OCI-LY1 (cell line): ENCODE results near the gene DNM2.

Source experiments
- H2AFZ ChIP-seq: fragments of 200-600 bp; sonication (generic), shearing (Covaris generic); 2 replicates; pipeline ENCODE4 v1.6.0; 2014; ENCODE audit warnings: antibody characterized with exemption, mild to moderate bottlenecking, low read length
- H3F3A ChIP-seq: fragments of 200-600 bp; sonication (generic), shearing (Covaris generic); 2 replicates; pipeline ENCODE4 v1.6.0; 2014; ENCODE audit warnings: mild to moderate bottlenecking, antibody characterized with exemption, low read length, moderate library complexity; ENCODE audit not compliant: insufficient read depth
- H3K27ac ChIP-seq: fragments of 200-600 bp; sonication (generic); 2 replicates; pipeline ENCODE4 v1.5.1; 2014; ENCODE audit warnings: low read length, mixed run types, mild to moderate bottlenecking, low read depth; ENCODE audit not compliant: poor library complexity, severe bottlenecking
- H3K27me3 ChIP-seq: fragments of 200-600 bp; sonication (generic); 2 replicates; pipeline ENCODE4 v1.6.0; 2014; ENCODE audit warnings: antibody characterized with exemption, mild to moderate bottlenecking, low read length, moderate library complexity; ENCODE audit not compliant: insufficient read depth
- H3K36me3 ChIP-seq: fragments of 200-600 bp; sonication (generic); 2 replicates; pipeline ENCODE4 v1.6.1; 2014; ENCODE audit warnings: mild to moderate bottlenecking, antibody characterized with exemption, low read length, moderate library complexity, mixed read lengths; ENCODE audit not compliant: insufficient read depth
- H3K4me1 ChIP-seq: fragments of 200-600 bp; sonication (generic); 2 replicates; pipeline ENCODE4 v1.5.1; 2014; ENCODE audit warnings: mild to moderate bottlenecking, low read length, moderate library complexity; ENCODE audit not compliant: insufficient read depth, severe bottlenecking
- H3K4me2 ChIP-seq: fragments of 200-600 bp; sonication (generic), shearing (Covaris generic); 2 replicates; pipeline ENCODE4 v1.6.1; 2014; ENCODE audit warnings: low read length
- H3K4me3 ChIP-seq: fragments of 200-600 bp; sonication (generic); 2 replicates; pipeline ENCODE4 v1.5.1; 2014; ENCODE audit warnings: low read length, low read depth, mild to moderate bottlenecking, mixed read lengths; ENCODE audit not compliant: poor library complexity, severe bottlenecking
- H3K79me2 ChIP-seq: fragments of 200-600 bp; shearing (Covaris generic); 2 replicates; pipeline ENCODE4 v1.6.1; 2016; ENCODE audit warnings: mixed run types, low read length, mixed read lengths; ENCODE audit not compliant: insufficient read depth
- H3K9ac ChIP-seq: fragments of 200-600 bp; sonication (generic), shearing (Covaris generic); 2 replicates; pipeline ENCODE4 v1.6.1; 2014; ENCODE audit warnings: mild to moderate bottlenecking, low read length, mixed read lengths
- H3K9me2 ChIP-seq: fragments of 200-600 bp; sonication (generic), shearing (Covaris generic); 2 replicates; pipeline ENCODE4 v1.6.1; 2014; ENCODE audit warnings: low read depth, mild to moderate bottlenecking, low read length, mixed read lengths
- H3K9me3 ChIP-seq: fragments of 200-600 bp; shearing (Covaris generic); 2 replicates; pipeline ENCODE4 v1.6.1; 2014; ENCODE audit warnings: low read length, mixed read lengths
- H4K20me1 ChIP-seq: fragments of 200-600 bp; sonication (generic), shearing (Covaris generic); 2 replicates; pipeline ENCODE4 v1.6.0; 2016; ENCODE audit warnings: mild to moderate bottlenecking, low read length; ENCODE audit not compliant: insufficient read depth
- EZH2 ChIP-seq: fragments of 200-600 bp; sonication (generic), shearing (Covaris generic); IDR thresholded peaks from 2 replicates; pipeline ENCODE4 v1.8.0; 2017; ENCODE audit warnings: borderline replicate concordance, mixed run types, mild to moderate bottlenecking, antibody characterized with exemption, low read length, moderate library complexity, mixed read lengths
- TF ChIP-seq, protein P1 (sequence below): fragments of 200-600 bp; sonication (generic), shearing (Covaris generic); IDR thresholded peaks from 2 replicates; pipeline ENCODE4 v1.5.1; 2017; ENCODE audit warnings: mild to moderate bottlenecking, antibody characterized with exemption, low read length, moderate library complexity, mixed read lengths

DNM2 gene

GRCh38 chr19:10678813-10679212 is 39.1 kb upstream of the DNM2 start:
- Histone ChIP-seq H3K4me3 (no peak overlapping the region), H3F3A (0 out of 2 replicates have a peak, but pooled peaks cover 5% of the 10 kb centered on the region), H3K9me3 (no peaks in the 10 kb centered on the region), H3K9me2 (no peaks in the 10 kb centered on the region), H3K9ac (no peak overlapping the region), H3K4me2 (no peak overlapping the region), H2AFZ (no peak overlapping the region), H4K20me1 (no peaks in the 10 kb centered on the region), H3K27ac (no peak overlapping the region), H3K36me3 (peaks cover 95% of the 10 kb centered on the region), H3K27me3 (no peaks in the 10 kb centered on the region), H3K4me1 (no peaks in the 10 kb centered on the region), H3K79me2 (0 out of 2 replicates have a peak, but pooled peaks cover 6% of the 10 kb centered on the region)
- TF ChIP-seq, protein P1, sequence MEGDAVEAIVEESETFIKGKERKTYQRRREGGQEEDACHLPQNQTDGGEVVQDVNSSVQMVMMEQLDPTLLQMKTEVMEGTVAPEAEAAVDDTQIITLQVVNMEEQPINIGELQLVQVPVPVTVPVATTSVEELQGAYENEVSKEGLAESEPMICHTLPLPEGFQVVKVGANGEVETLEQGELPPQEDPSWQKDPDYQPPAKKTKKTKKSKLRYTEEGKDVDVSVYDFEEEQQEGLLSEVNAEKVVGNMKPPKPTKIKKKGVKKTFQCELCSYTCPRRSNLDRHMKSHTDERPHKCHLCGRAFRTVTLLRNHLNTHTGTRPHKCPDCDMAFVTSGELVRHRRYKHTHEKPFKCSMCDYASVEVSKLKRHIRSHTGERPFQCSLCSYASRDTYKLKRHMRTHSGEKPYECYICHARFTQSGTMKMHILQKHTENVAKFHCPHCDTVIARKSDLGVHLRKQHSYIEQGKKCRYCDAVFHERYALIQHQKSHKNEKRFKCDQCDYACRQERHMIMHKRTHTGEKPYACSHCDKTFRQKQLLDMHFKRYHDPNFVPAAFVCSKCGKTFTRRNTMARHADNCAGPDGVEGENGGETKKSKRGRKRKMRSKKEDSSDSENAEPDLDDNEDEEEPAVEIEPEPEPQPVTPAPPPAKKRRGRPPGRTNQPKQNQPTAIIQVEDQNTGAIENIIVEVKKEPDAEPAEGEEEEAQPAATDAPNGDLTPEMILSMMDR = no peak
- TF ChIP-seq EZH2 = no peak

DNA sequence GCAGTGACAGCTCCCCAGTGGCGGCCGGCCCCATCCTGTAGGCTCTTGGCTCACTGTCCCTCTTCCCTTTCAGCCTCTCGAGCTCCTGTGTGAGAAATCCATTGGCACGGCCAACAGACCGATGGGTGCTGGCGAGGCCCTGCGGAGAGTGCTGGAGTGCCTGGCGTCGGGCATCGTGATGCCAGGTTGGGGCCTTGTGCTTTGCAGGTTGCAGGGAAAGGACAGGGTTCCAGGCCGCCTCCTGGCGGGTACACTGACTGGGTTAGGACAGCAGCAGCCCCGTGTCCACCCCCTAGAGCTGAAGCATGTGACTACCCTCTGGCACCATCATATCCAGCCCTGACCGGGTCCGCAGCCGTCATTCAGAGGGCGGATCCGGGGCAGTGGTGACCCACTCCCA is 38.1 kb upstream of the DNM2 start:
- Histone ChIP-seq H3K4me1 (no peaks in the 10 kb centered on the region), H3K27me3 (no peaks in the 10 kb centered on the region), H3K79me2 (0 out of 2 replicates have a peak, but pooled peaks cover 4% of the 10 kb centered on the region), H3K27ac (no peak overlapping the region), H4K20me1 (no peaks in the 10 kb centered on the region), H3K9ac (no peak overlapping the region), H2AFZ (no peak overlapping the region), H3K9me3 (no peaks in the 10 kb centered on the region), H3K36me3 (peaks cover 96% of the 10 kb centered on the region), H3F3A (0 out of 2 replicates have a peak, but pooled peaks cover 5% of the 10 kb centered on the region), H3K9me2 (no peaks in the 10 kb centered on the region), H3K4me3 (no peak overlapping the region), H3K4me2 (no peak overlapping the region)
- no peak for TF ChIP-seq EZH2
- TF ChIP-seq, protein P1 = no peak

DNA sequence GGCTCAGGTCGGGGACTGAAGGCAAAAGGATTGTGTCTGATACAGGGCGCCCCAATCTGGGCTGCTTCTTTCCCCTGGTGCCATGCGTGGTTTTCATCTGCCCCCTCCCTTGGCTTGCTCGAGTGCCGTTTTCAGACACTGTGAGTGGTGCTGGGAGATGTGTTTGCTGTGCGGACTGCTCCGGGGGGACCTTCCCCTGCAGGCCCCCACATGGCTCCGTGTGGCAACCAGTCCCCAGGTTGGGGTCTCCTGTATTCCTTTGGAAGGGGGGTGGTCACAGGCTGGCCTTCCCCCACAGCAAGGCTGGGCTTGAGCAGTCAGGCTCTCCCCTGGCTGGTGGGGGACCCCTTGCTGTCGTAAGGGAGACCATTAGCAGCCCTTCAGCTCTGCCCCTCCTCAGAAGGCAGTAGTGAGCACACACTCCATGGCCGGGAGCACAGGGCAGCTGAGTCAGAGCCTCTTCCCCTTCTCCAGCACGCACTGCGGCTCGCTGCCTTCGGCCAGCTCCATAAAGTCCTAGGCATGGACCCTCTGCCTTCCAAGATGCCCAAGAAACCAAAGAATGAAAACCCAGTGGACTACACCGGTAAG is 37.2 kb upstream of the DNM2 start:
- Histone ChIP-seq H3K9ac (no peak overlapping the region), H3K27me3 (no peaks in the 10 kb centered on the region), H3K4me3 (no peak overlapping the region), H3K36me3 (peaks cover 96% of the 10 kb centered on the region), H3F3A (0 out of 2 replicates have a peak, but pooled peaks cover 5% of the 10 kb centered on the region), H2AFZ (no peak overlapping the region), H3K4me2 (no peak overlapping the region), H3K9me2 (no peaks in the 10 kb centered on the region), H3K27ac (no peak overlapping the region), H3K79me2 (no peaks in the 10 kb centered on the region), H3K9me3 (no peaks in the 10 kb centered on the region), H3K4me1 (no peaks in the 10 kb centered on the region), H4K20me1 (no peaks in the 10 kb centered on the region)
- TF ChIP-seq EZH2 = no peak
- TF ChIP-seq, protein P1 = no peak
